HG02943 (cell line): ENCODE measurements around the gene PSMB8.

Source experiments
- ATAC-seq: cut with Tn5 transposase; IDR thresholded peaks from one replicate; pipeline ENCODE4 v1.9.1; 2021; ENCODE audit warnings: mild to moderate bottlenecking, low read depth, moderate library complexity; ENCODE audit not compliant: unreplicated experiment

The PSMB8 gene

GRCh38 chr6:32799740-32800139 is 44.1 kb downstream of the PSMB8 start:
- ATAC-seq, result no peak

- ATAC-seq, result no peak
Observed at GRCh38 chr6:32799168-32799567, 44.7 kb downstream of the PSMB8 start.

DNA sequence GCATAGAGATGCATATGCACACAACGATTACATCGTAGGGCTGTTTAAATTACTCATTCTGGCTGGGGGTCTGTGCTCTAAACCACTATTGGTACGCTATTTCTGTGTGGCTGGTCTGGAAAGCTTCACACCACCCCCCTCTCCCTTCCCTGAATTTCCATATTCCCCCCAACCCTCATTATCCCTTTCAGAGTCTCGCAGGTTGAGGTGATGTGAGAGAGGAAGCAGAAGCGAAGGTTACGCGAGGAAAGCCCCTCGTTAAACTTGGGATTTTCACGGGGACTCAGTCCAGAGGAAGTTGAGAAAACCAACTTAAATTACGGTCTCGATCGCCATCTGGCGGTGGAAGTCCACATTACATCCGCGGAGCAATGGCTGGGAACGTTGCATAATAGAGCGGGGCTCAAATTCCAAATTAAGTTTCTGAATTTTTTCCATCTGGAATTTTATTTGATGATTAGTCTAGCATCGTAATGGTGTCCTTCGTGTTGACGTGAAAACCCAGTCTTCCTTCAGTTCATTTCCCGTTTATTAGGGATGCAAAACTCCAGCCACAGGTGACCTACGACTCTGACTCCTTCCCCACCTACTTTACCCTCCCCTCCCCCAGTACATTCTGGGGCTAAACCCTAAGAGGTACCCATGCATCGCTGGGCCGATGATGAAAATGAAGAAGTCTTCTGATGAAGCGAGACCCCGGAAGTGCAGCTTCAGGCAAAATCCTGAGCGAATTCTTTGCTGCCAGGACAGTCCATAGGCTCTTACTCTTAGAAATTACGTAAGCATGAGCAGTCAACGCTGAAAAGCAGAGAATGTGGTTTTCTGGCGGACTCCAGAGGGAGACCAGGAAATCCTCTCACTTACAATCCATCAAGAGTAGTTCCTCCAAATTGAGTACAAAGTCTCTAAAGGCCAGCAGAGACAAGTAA is 46.7 kb downstream of the PSMB8 start:
- ATAC-seq, result no peak

DNA sequence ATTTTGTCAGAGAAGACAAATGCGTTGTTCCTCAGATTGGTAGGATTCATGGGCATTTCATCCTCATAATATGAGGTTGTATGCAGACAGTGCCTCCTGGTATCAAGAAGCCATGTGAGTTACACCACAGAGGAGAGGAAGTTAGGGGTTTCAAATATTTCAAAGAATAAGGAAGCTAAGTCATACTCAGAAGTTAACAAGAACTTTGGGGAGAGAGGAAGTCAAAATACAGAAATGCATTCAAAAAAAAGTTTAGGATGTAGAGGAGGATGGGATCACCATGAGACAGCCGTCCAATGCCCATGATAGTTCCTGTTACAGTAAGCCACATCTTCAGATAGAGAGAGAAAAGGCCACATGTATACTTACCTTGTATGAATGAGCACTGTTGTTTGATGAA is 49.3 kb downstream of the PSMB8 start:
- ATAC-seq, result no peak

GRCh38 chr6:32792901-32793435 is 50.9 kb downstream of the PSMB8 start:
- no peak for ATAC-seq
